GM12872 (cell line): ENCODE data around the gene HHATL.

Experiments used
- TF ChIP-seq, protein P1 (sequence below): IDR thresholded peaks from 3 replicates; pipeline ENCODE4 v1.5.1; 2011; ENCODE audit warnings: low read depth, mild to moderate bottlenecking, low read length, moderate library complexity; ENCODE audit not compliant: insufficient read depth

The HHATL gene

DNA sequence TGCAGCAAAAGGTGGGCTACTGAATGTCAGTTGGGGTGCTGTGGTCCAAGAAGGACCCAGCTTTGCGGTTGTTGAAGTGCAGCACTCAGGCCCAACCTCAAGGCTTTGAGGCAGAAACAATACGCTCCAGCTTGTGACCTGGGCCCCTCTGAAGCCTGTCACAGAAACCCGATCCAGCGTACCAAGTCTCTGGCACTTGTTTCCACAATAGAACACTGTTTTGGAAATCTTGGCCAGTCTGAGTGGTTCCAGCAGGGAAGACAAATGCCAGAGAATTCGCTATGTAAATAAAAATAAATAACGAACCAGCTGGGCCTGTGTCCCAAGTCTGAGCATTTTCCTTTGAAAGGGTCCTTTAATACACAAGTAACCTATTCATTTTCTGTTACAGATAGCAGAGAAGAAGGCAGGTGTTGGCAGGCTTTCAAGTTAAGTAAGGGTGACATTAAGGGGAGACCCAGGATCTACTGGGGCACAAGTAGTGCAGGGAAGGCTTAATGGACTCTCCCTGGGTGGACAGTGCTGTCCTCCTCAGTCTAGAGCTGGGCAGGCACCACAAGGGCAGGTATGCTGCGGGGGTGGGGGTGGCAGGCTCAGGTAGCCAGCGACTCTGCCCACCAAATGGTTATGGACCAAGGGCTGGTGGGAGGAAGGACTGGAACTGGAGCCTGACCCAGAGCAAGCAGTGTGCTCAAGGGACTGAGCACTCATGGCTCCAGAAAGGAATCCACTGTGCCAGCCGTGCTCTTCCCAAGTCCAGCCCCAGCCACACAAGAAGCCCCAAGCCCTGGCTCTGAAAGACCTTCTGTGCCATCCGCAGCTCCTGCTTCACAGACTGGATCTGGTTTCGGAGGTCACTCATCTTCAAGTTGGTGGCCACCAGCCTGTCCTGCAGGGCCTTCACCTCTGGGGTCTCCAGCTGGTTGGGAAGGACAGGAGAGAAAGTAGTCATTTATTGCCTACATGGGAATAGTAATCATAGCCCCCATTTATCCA lies 44.2 kb upstream of the HHATL start:
- TF ChIP-seq, protein P1, sequence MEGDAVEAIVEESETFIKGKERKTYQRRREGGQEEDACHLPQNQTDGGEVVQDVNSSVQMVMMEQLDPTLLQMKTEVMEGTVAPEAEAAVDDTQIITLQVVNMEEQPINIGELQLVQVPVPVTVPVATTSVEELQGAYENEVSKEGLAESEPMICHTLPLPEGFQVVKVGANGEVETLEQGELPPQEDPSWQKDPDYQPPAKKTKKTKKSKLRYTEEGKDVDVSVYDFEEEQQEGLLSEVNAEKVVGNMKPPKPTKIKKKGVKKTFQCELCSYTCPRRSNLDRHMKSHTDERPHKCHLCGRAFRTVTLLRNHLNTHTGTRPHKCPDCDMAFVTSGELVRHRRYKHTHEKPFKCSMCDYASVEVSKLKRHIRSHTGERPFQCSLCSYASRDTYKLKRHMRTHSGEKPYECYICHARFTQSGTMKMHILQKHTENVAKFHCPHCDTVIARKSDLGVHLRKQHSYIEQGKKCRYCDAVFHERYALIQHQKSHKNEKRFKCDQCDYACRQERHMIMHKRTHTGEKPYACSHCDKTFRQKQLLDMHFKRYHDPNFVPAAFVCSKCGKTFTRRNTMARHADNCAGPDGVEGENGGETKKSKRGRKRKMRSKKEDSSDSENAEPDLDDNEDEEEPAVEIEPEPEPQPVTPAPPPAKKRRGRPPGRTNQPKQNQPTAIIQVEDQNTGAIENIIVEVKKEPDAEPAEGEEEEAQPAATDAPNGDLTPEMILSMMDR = no peak

DNA sequence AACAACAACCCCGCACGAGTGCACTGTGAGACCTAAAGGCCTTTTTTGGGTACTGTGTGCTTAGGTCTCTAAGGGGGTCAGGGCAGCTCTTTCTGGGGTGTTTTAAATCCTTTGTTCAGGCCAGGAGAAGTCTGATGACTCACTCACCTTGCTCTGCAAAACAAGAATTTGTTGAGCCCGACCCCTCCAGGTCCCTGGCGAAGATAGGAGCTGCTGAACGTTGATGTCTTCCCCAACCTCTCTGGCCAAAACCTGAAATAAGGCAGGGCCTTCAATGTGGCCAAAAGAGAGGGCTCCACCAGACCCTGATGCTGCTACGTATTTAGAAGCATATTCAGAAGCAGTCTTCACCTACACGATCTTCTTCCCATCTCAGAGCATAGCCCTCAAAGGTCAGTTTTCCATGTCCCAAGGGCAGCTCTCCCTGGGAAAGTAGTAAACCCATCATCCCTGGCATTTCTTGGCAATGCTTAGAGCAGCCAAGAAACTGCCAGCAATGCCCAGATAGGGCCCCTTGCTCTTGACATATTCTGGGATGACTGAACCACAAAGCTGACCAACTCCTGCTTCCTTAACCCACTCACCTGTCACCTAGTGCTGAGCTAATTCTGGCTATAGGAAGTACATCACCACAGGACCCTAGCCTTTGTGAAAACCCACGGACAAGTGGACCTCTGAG lies 43.3 kb upstream of the HHATL start:
- TF ChIP-seq, protein P1 = no peak

DNA sequence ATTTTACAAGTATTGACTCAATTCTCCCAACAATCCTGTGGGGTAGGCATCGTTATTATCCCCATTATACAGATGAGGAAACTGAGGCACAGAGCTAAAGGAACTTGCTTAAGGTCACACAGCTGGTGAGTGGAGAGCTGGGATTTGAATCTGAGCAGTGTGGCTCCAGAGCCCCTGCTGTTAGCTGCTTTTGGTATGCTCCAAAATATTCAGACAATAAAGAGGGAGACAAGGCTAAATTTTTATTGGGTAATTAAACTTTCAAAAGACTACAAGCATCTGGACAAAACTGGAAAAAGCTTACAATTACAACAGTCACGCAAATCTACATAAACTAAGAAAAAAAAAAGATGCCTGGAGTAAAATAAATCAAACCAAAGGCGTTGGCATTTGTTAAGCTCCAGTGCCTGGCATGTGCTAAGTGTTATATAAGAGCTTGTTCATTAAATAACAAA lies 42.7 kb upstream of the HHATL start:
- TF ChIP-seq, protein P1 = no peak

DNA sequence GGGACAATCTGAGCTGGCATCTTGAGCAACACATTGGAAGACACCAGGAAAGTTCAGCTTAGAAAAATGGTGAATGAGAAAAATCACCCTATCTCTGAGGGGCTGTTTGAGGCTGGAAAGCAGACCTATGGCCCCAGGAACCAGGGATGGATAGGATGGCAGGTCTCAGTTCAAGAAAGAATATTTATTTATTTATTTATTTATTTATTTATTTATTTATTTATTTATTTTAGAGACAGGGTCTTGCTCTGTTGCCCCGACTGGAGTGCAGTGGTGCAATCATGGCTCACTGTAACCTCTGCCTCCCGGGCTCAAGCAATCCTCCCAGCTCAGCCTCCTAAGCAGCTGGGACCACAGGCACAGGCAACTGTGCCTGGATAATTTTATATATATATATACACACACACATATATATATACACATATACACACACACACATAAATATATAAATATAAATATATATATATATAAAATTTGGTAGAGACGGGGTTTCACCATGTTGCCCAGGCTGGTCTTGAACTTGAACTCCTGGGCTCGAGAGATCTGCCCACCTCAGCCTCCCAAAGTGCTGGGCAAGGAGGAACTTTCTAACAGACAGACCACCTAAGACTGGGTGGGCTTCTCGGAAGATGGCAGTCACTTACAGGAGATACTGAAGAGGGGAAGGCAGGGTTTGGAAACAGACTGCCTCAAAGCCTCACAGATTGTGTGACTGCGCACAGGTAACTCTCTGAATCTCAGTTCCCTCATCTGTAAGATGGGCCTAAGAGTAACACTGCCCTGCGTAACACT lies 40.8 kb upstream of the HHATL start:
- TF ChIP-seq, protein P1 = no peak

DNA sequence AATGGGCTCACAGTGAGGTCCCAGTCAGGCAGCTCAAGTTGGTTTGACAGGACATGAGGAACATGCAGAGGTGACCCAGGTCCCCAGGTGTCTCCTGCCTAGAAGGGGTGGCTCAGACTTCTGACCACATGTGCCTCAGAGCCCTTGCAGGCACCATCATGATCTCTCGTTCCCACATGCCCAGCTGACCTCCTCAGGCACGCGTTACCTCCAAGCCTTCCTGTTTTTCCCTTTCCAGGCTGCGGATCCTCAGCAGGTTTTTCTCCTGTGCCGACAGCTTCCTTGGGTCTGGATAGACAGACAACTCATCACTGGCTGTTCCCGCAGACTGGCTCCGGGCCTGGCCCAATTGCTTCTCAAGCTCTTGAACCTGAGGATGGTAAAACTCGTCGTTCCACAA lies 40.1 kb upstream of the HHATL start:
- TF ChIP-seq, protein P1 = no peak

DNA sequence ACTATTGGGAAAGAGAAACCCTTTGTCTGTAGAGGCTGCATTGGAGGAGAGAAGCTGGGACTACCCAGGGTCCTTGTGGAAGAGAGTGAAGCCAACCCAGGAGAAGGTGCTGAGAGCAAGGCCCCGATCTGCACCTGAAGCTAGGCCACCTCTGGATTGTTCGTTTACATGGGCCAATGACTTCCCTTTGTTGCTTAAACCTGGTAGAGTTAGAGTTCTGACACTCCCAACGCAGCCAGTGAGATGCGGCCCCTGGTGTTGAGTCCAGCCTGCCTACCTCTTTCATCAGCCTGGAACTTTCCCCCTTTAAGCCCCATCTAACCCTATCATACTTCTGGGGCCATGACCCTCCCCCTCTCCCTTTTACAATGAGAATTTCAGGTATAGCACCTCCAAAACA lies 39.7 kb upstream of the HHATL start:
- TF ChIP-seq, protein P1 = no peak

DNA sequence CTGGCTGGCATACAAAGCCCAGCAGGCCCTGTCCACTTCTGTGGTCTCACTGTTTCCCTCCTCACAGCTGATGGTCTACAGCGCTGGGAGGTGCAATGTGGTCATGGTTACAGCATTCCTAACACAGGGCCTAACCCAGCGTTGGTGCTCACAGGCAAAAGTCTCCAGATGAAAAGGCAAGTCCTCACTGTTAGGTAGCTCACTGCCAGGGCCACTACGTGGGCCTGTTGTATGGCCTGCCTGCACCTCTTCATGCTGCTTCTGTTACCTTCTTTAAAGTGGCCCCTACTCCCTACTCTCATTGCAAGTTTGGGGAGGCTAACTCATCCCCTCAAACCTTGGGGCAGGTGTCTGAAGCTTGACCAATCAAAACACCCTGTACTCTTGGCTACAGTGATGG lies 39.2 kb upstream of the HHATL start:
- TF ChIP-seq, protein P1 = no peak
